ENCODE measurements around the gene VWC2L.

VWC2L gene

DNA sequence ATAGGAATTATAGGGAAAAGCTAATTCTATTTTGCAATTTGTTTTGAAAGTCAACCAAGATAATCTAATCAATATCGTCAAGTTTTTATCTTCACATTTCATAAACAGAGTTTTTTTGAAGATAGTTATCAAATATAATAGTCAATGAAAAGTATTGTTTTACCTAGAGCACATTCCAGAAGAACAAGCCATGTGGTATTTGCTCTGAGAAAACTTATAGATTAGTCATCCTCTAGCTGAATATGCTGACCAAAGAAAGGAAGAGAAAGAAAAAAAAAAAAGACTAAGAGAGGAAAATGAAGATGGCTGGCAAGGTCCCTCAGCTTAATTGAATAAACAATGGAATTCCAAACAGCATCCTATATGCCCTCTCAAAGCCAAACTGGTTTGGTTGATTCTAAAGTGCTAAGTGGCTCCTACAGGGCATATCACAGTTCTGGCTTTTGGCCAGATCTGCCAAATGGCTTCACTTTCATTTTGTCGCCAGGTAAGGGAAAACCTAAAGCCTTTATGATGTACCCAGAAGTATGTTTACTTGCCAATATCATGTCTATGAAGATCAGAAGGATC lies 132.6 kb downstream of the VWC2L start:
- no peak for DNase-seq

DNA sequence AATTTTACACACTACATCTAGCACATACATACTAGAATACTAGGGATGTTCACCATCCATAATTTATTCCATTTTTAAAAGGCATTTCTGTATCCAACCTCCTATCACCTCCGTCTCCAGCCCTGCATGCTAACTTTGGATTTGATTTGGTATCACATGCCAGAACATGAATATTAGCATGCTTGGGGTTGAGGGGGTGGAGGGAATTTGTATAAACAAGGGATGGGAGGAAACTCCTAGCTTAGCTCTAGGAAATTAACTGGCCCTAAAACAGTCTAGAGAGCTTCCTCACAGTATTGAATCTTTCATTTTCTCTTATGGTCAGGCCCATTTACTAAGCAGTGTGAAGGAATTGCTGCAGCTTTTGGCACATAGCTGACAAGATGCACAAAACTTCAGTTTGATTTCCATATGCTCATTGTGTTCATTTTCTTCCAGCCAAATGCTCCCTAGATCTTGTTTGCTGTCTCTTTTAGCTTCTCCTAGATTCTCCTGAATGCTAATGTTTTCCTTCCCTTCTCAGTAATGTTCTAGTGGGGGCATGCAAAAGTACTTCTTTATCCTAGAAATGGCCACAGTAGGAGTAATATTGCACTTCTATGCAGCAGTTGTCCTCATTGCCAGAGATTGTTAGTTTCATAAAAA lies 135.2 kb downstream of the VWC2L start:
- no peak for DNase-seq

- no peak for DNase-seq
Observed at GRCh38 chr2:214547931-214548330, 137.1 kb downstream of the VWC2L start.

GRCh38 chr2:214549946-214550345 lies 139.1 kb downstream of the VWC2L start:
- no peak for DNase-seq

- no peak for DNase-seq
Observed at GRCh38 chr2:214550786-214551185, 139.9 kb downstream of the VWC2L start.

DNA sequence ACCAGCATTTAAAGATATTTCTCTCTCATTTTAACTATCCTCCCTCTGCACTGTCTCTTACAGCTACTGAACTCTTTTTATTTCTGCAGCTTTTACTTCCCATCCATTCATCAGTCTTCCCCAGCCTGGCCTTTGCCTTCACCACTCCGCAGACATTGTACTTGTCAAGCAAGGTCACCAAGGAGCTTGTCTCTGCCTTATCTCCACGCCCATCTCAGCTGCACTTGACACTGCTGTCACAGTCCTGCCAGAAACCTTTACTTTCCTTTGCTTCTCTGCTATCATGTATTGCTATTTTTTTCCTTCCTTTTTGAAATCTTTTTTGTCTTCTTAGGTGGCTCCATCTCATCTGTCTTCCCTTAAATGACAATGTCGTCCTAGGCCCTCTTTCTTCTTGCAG lies 147.0 kb downstream of the VWC2L start:
- no peak for DNase-seq

GRCh38 chr2:214558341-214558740 lies 147.5 kb downstream of the VWC2L start:
- no peak for DNase-seq

DNA sequence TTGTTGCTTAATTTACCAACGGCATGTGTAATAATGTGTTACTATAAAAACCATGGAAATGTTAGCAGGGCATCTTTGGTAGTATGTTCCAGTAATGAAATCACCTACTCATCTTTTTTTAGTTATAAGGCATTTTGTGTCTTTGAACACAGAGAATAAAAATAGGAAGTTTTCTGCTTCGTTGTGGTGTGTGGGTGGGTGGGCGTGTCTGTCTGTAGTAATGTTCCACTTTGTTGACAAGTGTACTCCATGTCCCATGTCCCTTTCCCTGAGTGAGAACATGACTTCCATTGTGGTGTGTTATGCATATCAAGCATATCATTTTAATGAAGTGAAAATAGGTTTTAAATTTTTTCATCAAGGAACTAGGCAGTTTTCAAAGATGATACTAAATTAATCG lies 149.3 kb downstream of the VWC2L start:
- no peak for DNase-seq

GRCh38 chr2:214560618-214561190 lies 149.8 kb downstream of the VWC2L start:
- DNase-seq, result no peak

- DNase-seq, result no peak
Observed at GRCh38 chr2:214565246-214565645, 154.4 kb downstream of the VWC2L start.

- no peak for DNase-seq
Observed at GRCh38 chr2:214566457-214566856, 155.6 kb downstream of the VWC2L start.

- DNase-seq, result no peak
Observed at GRCh38 chr2:214569419-214570035, 158.7 kb downstream of the VWC2L start.

DNA sequence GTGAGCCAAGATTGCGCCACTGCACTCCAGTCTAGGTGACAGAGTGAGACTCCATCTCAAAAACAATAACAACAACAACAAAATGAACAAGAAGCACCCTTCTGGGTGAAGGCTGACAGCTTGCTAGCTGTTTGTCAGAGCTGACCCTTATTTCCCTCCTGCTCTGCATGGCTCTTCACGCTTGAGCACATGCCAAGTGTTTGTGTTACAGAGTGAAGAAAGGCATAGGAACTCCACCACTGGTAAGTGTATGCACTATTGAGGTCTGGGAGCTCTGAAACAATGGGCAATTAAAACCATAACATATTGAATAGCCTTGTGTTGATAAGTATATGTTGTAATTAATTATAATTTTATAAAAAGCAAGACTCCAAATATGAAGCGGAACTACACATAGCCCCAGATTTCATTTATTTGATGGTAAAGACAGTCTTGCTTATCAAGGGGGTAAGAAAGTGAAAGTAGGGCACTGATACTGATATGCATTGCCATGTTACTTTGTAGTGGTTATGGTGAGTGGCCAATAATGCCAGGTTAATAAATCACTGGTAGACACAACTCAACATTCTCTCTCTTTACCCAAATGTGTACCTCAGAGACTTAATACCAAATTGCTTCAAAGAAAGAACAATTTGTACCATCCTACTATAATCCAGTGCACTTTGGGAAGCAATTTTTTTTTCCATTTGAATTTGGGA lies 163.4 kb downstream of the VWC2L start:
- DNase-seq, result no peak

DNA sequence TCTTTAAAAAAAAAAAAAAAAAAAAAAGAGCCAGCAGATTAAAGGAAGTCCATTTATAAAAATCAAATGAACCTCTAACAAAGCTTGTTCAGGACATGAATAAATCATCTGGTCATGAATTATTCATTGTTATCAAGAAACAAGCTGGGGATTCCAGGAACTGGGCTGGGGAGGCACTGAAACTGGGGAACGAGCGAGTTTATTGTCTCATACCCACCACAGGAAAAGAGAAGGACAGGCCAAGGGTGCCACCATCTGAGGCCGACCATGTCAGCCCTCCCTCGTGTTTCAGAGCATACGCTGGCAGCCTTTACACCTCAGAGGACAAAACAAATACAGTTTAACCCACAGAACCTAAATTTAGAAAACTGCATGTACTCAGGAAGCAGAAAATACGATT lies 164.2 kb downstream of the VWC2L start:
- no peak for DNase-seq

- no peak for DNase-seq
Observed at GRCh38 chr2:214575465-214575864, 164.6 kb downstream of the VWC2L start.

GRCh38 chr2:214577769-214578168 lies 166.9 kb downstream of the VWC2L start:
- DNase-seq, result no peak

DNA sequence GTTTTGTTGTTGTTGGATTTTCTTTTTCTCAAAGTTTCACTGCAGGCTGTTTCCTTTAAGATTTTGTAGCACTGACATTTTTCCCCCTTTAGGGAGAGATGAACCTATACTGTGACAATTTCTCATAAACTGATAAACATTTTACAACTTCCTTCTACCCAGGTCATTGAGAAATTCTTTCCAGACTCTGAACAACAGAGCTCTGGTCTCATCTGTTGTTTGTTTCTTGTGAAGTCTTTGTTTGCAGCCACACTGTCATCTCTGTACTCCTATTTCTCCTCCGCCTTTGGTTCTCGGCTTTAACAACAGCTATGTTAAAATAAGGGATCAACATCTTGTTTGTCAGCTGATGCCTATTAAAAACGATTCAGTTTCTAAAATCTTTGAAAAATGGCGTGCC lies 167.6 kb downstream of the VWC2L start:
- no peak for DNase-seq

DNA sequence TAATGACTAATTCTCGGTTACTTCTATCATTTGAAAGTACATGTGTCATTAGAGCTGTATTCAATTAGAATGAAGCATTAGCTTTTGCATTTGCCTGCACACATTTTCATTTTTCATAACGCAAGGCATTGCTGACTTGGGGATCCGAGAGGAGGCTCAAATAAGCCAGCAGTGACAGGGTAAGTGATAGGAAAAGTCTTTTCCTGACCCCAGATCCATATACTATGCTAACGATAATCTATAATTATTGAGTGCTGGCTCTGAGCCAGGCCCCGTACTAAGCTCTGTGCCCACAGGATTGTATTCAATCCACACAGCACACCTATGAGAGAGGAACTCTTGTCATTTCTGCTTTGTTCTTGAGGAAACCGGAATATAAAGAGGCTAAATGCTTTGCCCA lies 168.2 kb downstream of the VWC2L start:
- DNase-seq, result no peak

- no peak for DNase-seq
Observed at GRCh38 chr2:214587442-214587841, 176.6 kb downstream of the VWC2L start.

DNA sequence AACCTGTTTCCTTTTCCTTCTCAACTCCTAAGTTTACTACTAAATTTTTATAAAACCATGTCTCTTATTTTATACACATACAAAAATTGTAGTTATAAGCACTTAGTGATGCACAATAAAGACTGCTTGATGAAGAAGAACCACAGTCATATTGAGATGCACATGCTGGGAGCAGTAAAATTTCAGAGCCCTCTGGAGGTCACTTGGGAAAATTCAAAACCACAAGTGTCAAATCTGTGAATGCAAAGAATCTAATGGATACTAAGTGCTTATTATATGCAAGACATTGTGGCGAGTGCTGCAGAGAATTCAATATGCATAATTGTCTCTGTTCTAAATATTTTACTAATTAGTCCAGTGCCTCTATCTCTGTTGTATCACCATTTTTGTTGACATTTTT lies 180.5 kb downstream of the VWC2L start:
- no peak for DNase-seq

DNA sequence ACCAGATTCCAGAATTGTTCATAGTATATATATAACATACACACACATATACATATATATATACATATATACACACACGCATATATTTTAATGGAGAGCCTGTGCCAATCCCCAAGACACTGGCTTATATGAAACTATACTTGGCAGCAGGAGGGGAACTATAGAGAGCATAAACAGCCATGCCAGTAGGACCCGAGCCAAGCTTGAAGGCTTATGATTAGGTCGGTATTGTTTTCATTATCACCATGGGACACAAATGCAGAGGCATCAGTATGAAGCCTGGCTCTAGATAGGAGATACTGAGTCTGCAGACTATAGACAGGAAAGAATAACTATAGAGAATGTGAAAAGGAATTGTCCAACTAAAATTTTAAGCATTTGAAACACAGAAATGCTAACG lies 181.2 kb downstream of the VWC2L start:
- DNase-seq, result no peak

GRCh38 chr2:214593727-214594126 lies 182.9 kb downstream of the VWC2L start:
- no peak for DNase-seq

DNA sequence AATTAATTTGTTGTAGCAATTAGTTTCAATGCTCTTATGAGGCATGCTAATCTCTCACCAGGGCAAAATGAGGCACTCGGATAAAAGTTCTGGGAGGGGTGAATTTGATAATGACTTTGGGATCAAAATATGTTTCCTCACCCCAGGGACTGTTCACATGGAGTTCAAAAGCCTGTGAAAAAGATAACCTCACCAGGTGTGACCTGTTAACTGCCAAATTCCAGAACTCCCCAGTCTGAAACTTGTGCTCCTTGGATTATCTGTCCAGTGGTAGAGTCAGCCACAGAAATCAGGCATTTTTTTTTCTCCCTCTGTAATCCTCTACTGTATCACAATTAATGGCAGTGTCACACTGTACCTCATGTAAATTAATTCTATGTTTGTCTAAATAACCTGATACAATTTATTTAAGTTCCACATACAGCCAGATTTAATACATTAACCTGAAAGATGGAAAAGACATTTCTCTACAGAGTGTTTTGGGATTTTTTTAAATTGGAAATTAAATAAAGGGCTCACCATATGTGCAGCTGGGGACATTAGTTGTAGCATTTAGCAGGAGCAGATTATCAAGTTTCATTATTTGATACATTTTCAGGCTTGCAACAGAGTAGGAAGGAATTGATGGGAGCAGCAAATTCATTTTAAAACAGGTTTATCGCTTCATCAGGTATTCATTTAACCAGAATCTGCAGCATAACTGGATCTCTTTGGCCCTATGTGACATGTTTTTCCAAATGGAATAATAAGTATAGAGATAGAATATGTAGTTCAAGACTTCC lies 191.2 kb downstream of the VWC2L start:
- no peak for DNase-seq
